Activated CD8-positive, alpha-beta memory T cell treated with anti-CD3 and anti-CD28 coated beads, Interleukin-2, amount 50 U/mL, for 24 hours (primary cell): ENCODE results near the gene ANKRD30B.
"Not testable (repeated sequence)": the region's sequence is repeated elsewhere in the genome, so short reads cannot be mapped to it uniquely, and the experiment has no call there.

Experiments used
- DNase-seq: peaks from one replicate; pipeline ENCODE4 v3.0.0-alpha.2; 2020; ENCODE audit errors: extremely low read depth

Gene ANKRD30B, protein sequence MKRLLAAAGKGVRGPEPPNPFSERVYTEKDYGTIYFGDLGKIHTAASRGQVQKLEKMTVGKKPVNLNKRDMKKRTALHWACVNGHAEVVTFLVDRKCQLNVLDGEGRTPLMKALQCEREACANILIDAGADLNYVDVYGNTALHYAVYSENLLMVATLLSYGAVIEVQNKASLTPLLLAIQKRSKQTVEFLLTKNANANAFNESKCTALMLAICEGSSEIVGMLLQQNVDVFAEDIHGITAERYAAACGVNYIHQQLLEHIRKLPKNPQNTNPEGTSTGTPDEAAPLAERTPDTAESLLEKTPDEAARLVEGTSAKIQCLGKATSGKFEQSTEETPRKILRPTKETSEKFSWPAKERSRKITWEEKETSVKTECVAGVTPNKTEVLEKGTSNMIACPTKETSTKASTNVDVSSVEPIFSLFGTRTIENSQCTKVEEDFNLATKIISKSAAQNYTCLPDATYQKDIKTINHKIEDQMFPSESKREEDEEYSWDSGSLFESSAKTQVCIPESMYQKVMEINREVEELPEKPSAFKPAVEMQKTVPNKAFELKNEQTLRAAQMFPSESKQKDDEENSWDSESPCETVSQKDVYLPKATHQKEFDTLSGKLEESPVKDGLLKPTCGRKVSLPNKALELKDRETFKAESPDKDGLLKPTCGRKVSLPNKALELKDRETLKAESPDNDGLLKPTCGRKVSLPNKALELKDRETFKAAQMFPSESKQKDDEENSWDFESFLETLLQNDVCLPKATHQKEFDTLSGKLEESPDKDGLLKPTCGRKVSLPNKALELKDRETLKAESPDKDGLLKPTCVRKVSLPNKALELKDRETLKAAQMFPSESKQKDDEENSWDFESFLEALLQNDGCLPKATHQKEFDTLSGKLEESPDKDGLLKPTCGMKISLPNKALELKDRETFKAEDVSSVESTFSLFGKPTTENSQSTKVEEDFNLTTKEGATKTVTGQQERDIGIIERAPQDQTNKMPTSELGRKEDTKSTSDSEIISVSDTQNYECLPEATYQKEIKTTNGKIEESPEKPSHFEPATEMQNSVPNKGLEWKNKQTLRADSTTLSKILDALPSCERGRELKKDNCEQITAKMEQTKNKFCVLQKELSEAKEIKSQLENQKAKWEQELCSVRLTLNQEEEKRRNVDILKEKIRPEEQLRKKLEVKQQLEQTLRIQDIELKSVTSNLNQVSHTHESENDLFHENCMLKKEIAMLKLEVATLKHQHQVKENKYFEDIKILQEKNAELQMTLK (N-terminal part only)

DNA sequence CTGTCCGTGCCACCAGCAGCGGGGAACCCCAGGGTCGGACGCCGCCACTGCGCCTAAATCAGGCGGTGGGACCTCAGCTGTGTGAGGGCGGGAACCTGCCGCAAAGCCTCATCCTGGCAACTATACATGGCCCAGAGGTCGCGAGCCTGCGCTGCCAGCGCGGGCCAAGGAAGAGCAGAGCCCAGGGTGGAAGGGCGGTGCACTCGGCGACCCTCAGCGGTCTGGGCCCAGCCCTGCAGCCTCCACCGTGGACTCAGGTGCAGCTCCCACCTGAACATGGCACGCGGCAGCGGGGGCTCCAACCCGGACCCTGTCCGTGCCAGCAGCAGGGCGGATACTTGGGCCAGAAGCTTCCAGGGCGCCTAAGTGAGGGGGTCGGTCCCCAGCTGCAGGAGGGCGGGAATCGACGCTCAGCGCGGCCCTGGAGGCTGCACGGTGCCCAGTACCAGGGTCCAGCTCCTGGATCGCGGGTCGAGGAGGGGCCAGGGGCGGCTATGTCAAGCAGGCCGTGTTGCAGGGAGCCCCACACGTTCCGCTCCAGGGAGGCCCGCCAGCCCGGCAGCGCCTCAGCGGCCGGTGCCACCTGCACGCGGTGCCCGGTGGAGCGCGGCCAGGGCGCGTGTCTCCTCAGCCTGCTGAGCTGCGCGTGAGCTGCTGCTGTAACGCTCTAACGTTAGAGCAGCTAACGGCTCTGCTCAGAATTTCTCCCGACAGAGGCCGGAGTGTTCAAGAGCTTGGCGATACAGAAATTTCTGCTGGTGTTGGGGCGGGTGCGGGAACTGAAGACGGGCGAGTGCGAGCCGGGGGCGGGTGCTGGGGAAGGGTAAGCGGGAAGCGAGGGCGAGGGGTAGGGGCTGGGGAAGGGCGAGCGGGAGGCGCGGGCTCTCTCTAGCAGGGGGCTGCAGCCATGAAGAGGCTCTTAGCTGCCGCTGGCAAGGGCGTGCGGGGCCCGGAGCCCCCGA, at the start of gene ANKRD30B:
Gene ANKRD30B (plus strand): TSS at position 660 of the 962 bp plus-strand sequence. CDS start 248 bp downstream, at position 908.
- DNase-seq = no peak

DNA sequence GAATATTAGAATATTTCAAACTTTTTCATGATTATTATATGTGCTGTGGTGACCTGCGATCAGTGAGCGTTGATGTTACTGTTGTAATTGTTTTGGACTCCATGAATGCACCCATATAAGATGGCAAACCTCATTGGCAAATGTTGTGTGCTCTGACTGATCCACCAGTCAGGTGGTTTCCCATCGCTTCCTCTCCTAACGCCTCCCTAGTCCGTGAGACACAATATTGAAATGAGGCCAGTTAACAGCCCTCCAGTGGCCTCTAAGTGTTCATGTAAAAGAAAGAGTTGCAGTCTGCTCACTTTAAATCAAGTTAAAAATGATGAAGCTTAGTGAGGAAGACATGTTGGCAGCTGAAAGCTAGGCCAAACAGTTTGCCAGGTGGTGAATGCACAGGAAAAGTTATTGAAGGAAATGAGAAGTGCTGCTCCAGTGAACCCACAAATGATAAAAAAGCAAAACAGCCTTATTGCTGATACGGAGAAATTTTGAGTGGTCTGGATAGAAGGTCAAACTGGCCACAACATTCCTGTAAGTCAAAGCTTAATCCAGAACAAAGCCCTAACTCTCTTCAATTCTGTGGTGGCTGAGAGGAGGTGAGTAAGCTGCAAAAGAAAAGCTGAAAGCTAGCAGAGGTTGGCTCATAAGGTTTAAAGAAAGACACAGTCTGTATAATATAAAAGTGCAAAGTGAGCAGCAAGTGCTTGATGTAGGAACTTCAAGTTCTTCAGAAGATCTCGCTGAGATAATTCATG, 46.5 kb upstream of the ANKRD30B start:
- not testable (repeated sequence) for DNase-seq

DNA sequence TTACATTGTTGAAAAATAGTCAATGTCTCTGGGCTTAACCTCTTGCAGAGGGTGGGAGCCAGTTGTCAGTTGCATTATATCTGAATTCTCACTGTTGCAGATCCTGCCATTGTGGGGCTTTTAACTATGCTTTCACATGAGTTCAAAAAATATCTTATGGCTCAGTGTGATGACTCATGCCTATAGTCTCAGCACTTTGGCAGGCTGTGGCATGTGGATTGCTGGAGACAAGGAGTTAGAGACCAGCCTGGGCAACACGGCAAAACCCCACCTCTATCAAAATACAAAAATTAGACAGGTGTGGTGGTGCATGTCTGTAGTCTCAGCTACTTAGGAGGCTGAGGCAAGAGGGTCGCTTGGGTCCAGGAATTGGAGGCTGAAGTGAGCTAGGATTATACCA, 38.2 kb upstream of the ANKRD30B start:
- DNase-seq = not testable (repeated sequence)

DNA sequence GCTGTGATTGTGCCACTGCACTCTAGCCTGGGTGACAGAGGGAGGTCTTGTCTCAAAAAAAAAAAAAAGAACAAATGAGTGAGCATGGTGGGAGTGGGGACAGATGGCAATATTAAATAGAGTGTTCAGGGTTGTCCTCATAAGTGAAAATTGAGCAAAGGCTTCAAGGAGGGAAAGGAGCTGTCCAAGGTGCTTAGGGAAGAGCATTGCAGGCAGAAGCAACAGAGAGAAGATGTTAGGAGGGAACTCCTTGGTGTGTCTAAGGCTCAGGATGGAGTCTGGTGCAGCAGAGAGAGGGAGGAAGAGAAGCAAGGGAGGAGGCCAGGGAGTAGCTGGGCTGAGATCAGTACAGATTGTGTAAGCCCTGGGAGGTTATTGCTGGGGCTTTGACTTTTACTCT, 26.4 kb upstream of the ANKRD30B start:
- not testable (repeated sequence) for DNase-seq

DNA sequence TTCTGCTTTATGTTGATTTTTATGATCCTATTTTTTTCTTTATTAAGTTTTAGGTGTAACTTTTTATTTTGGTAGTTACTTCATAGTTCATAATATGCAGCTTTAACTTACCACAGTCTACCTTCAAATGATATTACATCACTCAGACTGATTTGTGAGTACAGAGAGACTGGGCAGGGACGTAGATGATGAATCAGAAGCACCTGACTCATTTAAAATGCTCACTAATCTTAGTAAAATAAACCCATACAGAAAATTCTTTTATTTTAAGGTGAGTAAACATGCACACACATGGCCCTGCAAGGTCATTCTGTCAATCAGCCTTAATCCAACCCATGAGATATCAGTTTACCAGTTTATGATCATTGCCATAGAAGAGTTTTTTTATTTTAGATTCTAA, 8.9 kb upstream of the ANKRD30B start:
- not testable (repeated sequence) for DNase-seq

DNA sequence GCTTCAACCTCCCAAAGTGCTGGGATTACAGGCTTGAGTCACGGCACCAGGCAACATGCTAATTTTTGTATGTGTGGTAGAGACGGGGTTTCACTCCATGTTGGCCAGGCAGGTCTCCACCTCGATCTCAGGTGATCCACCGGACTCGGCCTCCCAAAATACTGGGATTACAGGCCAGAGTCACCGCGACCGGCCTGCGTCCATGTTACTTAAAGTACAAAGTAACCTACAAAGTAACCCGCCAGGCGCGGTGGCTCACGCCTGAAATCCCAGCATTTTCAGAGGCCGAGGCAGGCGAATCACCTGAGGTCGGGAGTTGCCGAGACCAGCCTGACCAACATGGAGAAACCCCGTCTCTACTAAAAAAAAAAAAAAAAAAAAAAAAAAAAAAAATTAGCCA, 1.1 kb upstream of the ANKRD30B start:
- no peak for DNase-seq

DNA sequence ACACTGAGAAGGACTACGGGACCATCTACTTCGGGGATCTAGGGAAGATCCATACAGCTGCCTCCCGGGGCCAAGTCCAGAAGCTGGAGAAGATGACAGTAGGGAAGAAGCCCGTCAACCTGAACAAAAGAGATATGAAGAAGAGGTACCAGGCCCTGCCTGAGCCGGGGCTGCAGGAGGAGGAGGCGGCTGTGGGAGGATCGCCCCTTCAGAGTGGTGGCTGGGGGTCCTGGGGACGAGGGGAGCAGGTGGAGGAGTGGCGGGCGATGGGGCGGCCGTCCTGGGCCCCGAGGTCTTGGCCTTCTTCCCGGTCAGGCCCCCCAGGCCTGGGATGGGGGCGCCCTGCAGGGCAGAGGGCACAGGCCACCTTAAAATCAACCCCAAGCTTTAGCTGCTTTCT, 524 bp downstream of the ANKRD30B start:
- no peak for DNase-seq

DNA sequence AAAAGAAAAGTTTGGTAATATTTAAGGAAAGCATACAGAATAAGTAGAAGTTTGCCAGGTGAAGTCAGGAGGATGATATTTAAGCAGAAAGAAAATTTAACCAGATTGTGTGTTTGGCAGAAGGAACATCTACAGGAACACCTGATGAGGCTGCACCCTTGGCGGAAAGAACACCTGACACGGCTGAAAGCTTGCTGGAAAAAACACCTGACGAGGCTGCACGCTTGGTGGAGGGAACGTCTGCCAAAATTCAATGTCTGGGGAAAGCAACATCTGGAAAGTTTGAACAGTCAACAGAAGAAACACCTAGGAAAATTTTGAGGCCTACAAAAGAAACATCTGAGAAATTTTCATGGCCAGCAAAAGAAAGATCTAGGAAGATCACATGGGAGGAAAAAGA, 15.6 kb downstream of the ANKRD30B start:
- not testable (repeated sequence) for DNase-seq

DNA sequence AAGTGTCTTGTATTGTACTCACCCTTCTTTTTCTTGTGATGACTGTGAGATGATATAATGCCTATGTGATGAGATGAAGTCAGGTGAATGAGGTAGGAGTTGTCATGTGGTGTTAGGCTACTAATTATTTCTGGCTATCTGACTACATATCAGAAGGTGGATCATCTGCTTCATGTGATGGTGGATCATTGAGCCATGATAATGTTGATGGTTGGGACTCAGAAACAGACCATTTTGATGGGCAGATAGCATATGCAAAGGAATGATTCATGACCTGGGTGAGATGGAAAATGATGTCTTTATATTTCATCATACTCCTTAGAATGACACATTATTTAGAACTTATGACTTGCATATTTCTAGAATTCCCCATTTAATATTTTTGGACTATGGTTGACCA, 19.5 kb downstream of the ANKRD30B start:
- DNase-seq = no peak

DNA sequence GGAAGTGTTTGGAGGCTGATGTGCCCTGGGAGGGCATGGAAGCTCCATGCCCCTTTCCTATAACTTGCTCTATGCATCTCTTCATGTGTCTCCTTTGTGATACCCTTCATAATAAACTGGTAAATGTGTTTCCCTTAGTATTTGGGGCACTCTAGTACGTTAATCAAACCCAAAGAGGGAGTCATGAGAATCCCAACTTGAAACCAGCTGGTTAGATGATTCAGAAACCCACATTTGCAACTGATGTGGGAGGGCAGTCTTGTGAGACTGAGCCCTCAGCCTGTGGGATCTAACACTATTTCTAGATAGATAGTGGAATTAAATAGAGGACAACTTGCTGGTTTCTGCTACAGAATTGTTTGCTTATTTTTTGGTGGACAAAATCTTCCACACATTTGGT, 20.3 kb downstream of the ANKRD30B start:
- DNase-seq = no peak

DNA sequence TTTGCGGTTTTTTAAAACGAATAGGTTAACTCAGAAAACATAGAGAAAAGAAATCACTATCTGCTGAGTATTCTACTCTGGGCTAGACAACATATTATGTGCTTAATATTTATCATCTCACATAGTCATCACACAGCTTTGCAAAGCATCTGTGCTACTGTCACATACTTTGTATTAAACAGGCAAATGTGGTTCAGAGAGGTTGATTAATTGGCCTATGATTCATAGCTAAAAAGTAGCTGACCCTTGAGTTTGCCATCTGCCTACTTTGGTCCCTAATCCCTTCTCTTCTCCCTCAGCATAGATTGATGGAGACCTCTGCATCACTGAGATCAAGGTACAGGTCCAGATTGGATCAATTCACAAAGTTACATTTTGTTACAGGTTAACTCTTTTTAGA, 21.4 kb downstream of the ANKRD30B start:
- DNase-seq = no peak

DNA sequence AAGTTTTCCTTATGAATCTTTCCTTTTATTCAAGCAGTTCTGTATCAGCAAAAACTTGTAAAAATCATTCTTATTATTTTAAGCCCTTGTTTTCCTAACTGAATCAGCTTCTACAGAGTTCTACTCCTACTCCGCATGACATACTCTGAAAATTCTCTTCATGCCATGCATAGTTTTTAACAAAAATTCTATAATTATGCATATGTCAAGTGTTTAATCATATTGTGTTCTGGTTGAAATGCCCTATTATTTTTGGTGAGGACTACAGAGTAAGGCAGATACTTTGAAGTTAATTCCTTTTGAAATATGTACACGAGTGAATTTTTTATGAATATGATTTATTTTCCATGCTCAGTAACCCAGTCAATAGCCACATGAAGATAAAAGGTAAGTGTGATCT, 28.8 kb downstream of the ANKRD30B start:
- DNase-seq = no peak

DNA sequence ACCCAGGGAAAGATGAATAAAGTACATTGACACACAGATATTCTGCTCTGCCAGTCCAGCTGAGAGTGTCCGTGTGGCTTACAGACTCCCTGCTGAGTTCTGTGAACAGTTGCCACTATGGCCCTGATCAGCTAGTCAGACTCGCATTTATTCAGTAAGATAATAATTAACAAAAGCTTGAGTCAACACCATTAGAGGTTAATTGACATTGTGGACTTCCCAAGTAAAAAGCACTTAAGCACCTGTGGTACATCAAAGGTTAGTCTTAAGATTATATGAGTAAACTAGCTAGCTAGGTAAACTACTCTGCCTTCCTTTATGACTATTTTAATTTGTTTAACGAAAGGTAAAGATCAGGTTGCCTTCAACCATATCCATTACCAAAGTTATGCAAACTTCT, 33.7 kb downstream of the ANKRD30B start:
- DNase-seq = no peak

DNA sequence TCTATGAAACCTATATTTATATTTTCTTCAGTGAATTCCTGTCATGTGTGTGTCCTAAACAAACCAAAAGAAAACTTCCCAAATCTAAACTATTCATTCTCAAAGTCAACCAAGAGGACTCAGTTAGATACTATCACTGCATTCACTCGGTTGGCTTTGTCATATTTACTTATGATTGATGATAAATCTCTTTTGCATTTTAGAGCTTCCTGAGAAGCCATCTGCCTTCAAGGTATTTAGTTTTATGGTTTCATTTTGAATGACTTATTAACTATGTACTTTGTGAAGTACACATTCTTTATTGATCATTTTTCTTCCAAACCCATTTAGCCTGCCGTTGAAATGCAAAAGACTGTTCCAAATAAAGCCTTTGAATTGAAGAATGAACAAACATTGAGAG, 36.2 kb downstream of the ANKRD30B start:
- DNase-seq = no peak

DNA sequence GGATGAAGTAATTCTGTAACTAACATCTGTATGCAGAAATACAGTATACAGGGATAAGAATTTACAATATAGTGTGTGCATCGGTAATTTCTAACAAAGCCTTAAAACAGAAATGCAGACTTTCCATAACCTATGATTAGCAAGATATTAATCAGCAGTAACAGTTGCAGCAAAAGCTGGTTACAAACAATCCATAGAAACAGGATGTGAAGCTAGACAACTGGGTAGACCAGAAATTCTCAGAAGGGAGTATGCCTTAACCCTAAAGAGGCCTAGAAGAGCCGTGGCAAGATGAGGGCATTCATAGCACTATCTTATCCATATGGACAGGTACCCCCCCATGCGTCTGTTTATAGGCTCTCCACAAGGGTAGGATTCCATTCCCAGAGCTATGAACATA, 48.9 kb downstream of the ANKRD30B start:
- not testable (repeated sequence) for DNase-seq

DNA sequence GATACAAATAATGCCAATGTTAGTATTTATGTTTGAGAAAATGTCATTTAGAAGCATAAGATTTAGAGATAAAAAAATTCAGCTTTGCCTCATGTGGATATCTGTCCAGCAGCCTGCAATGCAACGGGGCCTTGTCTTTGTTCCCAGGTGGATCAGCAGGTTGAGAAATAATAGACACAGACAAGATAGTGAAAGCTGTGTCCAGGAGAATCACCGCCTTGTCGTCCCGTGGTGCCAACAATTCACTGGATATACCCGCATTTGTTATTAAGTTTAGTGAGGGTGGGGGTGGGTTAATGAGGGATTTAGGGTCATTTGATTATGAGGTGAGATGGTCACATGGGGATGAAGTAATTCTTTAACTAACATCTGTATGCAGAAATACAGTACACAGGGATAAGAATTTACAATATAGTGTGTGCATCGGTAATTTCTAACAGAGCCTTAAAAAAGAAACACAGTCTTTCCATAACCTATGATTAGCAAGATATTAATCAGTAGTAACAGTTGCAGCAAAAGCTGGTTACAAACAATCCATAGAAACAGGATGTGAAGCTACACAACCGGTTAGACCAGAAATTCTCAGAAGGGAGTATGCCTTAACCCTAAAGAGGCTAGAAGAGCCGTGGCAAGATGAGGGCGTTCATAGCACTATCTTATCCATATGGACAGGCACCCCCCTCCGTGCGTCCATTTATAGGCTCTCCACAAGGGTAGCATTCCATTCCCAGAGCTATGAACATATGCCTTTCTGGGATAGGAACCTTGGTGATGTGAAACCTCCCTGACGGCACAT, 50.2 kb downstream of the ANKRD30B start:
- not testable (repeated sequence) for DNase-seq

DNA sequence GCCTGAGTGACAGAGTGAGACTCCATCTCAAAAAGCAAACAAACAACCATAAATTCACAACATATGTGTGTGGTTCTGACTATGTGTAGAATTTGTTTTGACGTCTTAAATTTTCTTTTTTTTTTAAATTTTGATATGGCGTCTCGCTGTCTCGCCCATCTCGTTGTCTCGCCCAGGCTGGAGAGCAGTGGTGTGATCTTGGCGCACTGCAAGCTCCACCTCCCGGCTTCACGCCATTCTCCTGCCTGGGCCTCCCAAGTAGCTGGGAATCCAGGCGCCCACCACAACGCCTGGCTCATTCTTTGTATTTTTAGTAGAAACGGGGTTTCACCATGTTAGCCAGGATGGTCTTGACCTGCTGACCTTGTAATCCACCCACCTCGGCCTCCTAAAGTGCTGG, 63.1 kb downstream of the ANKRD30B start:
- not testable (repeated sequence) for DNase-seq

DNA sequence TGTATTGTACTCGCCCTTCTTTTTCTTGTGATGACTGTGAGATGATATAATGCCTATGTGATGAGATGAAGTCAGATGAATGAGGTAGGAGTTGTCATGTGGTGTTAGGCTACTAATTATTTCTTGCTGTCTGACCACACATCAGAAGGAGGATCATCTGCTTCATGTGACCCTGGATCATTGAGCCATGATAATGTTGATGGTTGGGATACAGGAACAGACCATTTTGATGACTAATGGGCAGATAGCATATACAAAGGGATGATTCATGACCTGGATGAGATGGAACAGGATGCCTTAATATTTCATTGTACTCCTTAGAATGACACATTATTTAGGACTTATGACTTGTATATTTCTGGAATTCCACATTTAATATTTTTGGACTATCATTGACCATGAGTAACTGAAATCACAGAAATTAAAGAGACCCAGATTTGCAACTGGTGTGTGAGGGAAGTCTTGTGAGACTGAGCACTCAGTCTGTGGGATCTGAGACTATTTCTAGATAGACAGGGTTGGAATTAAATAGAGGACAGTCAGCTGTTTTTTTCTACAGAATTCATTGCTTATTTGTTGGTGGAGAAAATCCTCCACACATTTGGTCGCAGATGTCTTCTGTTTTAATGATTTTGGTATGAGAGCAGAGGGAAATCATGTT, 79.1 kb downstream of the ANKRD30B start:
- DNase-seq = not testable (repeated sequence)

DNA sequence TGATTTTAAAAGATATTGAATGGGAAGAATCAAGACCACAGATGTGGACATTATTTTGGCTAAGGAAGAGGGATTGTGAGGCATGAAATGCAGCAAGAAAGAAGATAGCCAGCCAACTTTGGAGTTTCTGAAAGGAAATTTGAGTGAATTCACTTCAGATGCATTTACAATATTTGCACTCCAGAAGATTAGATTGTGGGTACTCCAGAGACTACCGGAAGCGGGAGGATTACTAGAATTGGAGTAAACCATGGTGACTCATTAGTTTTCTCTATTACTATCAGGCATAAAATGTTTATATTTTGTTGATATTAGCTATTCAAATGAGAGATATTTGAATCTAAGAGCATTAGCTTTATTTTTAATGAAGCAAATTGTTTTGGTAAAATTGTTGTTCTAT, 93.6 kb downstream of the ANKRD30B start:
- DNase-seq = not testable (repeated sequence)
